HAP-1 (cell line): ENCODE data around the gene WWOX.

ENCODE experiments used
- DNase-seq, 2 experiments: peaks; one replicate each; pipeline ENCODE4 v3.0.0-alpha.2; 2016 to 2020; ENCODE audit warnings: low spot score in 2 of 2
- H3K27me3 ChIP-seq: fragments of 250-450 bp; sonication (Bioruptor Pico); 2 replicates; pipeline ENCODE4 v1.5.1; 2020; ENCODE audit warnings: low read depth, mild to moderate bottlenecking, moderate library complexity
- H3K36me3 ChIP-seq: fragments of 250-450 bp; sonication (Bioruptor Pico); replicated peaks from 2 replicates; pipeline ENCODE4 v1.5.1; 2020; ENCODE audit warnings: mild to moderate bottlenecking
- H3K4me1 ChIP-seq: fragments of 250-450 bp; sonication (Bioruptor Pico); 2 replicates; pipeline ENCODE4 v1.5.1; 2020; ENCODE audit warnings: mild to moderate bottlenecking
- H3K4me3 ChIP-seq: fragments of 250-450 bp; sonication (Bioruptor Pico); 2 replicates; pipeline ENCODE4 v1.5.1; 2020; ENCODE audit warnings: mild to moderate bottlenecking, moderate library complexity
- H3K9me3 ChIP-seq: fragments of 250-450 bp; sonication (Bioruptor Pico); 2 replicates; pipeline ENCODE4 v1.5.1; 2020; ENCODE audit warnings: mild to moderate bottlenecking, moderate library complexity
- in situ Hi-C: fragments of 300-500 bp; cut with MboI; formaldehyde crosslinking; loops from 3 replicates; pipeline ENCODE4 v1.14.3; 2020; ENCODE audit warnings: low sequenced_read_pairs, inconsistent platforms, mixed read lengths

WWOX gene

GRCh38 chr16:78743556-78743955 is 644.1 kb downstream of the WWOX start:
- DNase-seq = no peak
- Histone ChIP-seq H3K36me3 (no peaks in the 10 kb centered on the region), H3K4me1 (no peaks in the 10 kb centered on the region), H3K4me3 (no peak overlapping the region), H3K9me3 (no peaks in the 10 kb centered on the region), H3K27me3 (no peaks in the 10 kb centered on the region)
- in situ Hi-C loops = no loop called here

DNA sequence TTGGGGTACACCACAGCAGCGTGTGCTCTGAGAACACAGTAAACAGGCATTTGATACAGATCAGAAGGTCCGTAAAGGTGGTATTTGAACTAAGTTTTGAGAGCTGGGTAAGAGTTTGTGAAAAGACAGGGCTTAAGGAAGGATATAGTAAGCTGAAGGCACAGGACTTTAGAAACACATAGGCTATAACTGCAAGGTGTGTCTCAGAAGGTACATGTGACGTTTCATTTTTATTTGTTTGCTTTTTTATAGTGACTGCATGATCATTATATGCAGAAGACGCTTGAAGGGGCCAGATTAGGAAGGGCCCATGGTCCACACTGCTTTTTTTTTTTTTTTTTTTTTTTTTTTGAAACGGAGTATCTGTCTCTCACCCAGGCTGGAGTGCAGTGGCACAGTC is 644.6 kb downstream of the WWOX start:
- H3K36me3 ChIP-seq = no peaks in the 10 kb centered on the region
- no peak overlapping the region for H3K4me3 ChIP-seq
- H3K9me3 ChIP-seq = no peaks in the 10 kb centered on the region
- in situ Hi-C loops = no loop called here
- H3K27me3 ChIP-seq = no peaks in the 10 kb centered on the region
- DNase-seq = no peak
- no peaks in the 10 kb centered on the region for H3K4me1 ChIP-seq

GRCh38 chr16:78744796-78745107 is 645.3 kb downstream of the WWOX start:
- Histone ChIP-seq H3K27me3 (no peaks in the 10 kb centered on the region), H3K36me3 (no peaks in the 10 kb centered on the region), H3K4me1 (no peaks in the 10 kb centered on the region), H3K4me3 (no peak overlapping the region), H3K9me3 (no peaks in the 10 kb centered on the region)
- in situ Hi-C loops = no loop called here
- no peak for DNase-seq

- in situ Hi-C loops = no loop called here
Observed at GRCh38 chr16:78745108-78746019, 645.9 kb downstream of the WWOX start.

GRCh38 chr16:78746718-78747117 is 647.3 kb downstream of the WWOX start:
- no peak for DNase-seq
- H3K4me1 ChIP-seq = no peaks in the 10 kb centered on the region
- H3K27me3 ChIP-seq = no peaks in the 10 kb centered on the region
- H3K9me3 ChIP-seq = no peaks in the 10 kb centered on the region
- no peaks in the 10 kb centered on the region for H3K36me3 ChIP-seq
- in situ Hi-C loops = no loop called here
- H3K4me3 ChIP-seq = no peak overlapping the region

More at GRCh38 chr16:78745108-78746019, 645.9 kb downstream of the WWOX start:
- H3K36me3 ChIP-seq = no peaks in the 10 kb centered on the region
- no peak overlapping the region for H3K4me3 ChIP-seq
- H3K4me1 ChIP-seq = no peaks in the 10 kb centered on the region
- no peaks in the 10 kb centered on the region for H3K27me3 ChIP-seq
- H3K9me3 ChIP-seq = no peaks in the 10 kb centered on the region
- DNase-seq = no peak

- Histone ChIP-seq H3K27me3 (no peaks in the 10 kb centered on the region), H3K9me3 (no peaks in the 10 kb centered on the region), H3K4me3 (no peak overlapping the region), H3K4me1 (no peaks in the 10 kb centered on the region), H3K36me3 (no peaks in the 10 kb centered on the region)
- in situ Hi-C loops = no loop called here
- DNase-seq = no peak
Observed at GRCh38 chr16:78748220-78748929, 648.9 kb downstream of the WWOX start.

DNA sequence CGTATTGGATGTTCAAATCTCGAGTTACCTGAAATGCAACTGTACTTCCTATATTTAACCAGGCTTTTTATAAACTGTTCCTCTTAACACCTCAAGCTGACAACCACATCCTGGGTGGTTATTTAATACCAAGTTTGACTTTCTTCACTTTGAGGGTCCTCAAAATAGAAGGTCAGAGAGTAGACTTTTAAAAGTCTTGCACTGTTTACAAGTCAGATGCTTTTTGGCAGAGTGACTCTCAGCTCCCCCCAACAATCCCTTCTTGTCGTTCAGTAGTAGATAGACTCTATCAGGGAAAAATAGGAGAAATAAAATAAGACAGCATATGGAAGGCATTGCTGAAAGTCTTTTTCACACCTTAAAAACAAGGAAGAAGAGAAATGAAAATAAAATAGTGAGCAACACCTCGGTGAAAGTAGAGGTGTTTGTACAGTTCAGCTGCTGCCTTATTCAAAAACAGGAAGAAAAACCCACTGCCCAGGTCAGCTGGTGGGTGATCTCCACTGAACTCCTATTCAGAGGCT is 650.4 kb downstream of the WWOX start:
- Histone ChIP-seq H3K27me3 (no peaks in the 10 kb centered on the region), H3K9me3 (no peaks in the 10 kb centered on the region), H3K4me3 (no peak overlapping the region), H3K4me1 (no peaks in the 10 kb centered on the region), H3K36me3 (no peaks in the 10 kb centered on the region)
- in situ Hi-C loops = no loop called here
- no peak for DNase-seq

- H3K27me3 ChIP-seq = no peaks in the 10 kb centered on the region
- H3K36me3 ChIP-seq = no peaks in the 10 kb centered on the region
- H3K4me3 ChIP-seq = no peak overlapping the region
- H3K4me1 ChIP-seq = no peaks in the 10 kb centered on the region
- no peaks in the 10 kb centered on the region for H3K9me3 ChIP-seq
- no peak for DNase-seq
- in situ Hi-C loops = no loop called here
Observed at GRCh38 chr16:78750611-78751010, 651.2 kb downstream of the WWOX start.

DNA sequence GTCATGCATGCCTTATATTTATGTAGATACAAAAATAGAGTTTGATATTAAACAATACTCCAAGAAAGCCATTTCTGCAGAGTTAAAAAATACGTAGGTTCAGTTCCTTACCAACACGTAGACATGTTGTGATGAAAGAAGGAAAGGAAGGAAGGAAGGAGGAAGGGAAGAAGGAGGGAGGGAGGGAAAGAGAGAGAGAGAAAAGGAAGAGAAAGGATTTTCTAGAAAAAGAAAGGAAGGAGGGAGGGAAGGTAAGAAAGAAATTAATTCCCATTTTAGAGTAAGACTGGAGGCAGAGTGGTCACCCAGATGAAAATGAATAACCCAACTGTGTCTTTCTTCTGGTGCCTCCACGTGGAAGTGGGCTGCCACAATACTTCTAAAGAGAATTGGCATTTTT is 652.1 kb downstream of the WWOX start:
- H3K36me3 ChIP-seq = no peaks in the 10 kb centered on the region
- H3K27me3 ChIP-seq = no peaks in the 10 kb centered on the region
- in situ Hi-C loops = no loop called here
- DNase-seq = no peak
- no peaks in the 10 kb centered on the region for H3K4me1 ChIP-seq
- no peak overlapping the region for H3K4me3 ChIP-seq
- no peaks in the 10 kb centered on the region for H3K9me3 ChIP-seq

- Histone ChIP-seq H3K36me3 (no peaks in the 10 kb centered on the region), H3K4me3 (no peak overlapping the region), H3K9me3 (no peaks in the 10 kb centered on the region), H3K4me1 (no peaks in the 10 kb centered on the region), H3K27me3 (no peaks in the 10 kb centered on the region)
- no peak for DNase-seq
- in situ Hi-C loops = no loop called here
Observed at GRCh38 chr16:78754713-78755112, 655.3 kb downstream of the WWOX start.

DNA sequence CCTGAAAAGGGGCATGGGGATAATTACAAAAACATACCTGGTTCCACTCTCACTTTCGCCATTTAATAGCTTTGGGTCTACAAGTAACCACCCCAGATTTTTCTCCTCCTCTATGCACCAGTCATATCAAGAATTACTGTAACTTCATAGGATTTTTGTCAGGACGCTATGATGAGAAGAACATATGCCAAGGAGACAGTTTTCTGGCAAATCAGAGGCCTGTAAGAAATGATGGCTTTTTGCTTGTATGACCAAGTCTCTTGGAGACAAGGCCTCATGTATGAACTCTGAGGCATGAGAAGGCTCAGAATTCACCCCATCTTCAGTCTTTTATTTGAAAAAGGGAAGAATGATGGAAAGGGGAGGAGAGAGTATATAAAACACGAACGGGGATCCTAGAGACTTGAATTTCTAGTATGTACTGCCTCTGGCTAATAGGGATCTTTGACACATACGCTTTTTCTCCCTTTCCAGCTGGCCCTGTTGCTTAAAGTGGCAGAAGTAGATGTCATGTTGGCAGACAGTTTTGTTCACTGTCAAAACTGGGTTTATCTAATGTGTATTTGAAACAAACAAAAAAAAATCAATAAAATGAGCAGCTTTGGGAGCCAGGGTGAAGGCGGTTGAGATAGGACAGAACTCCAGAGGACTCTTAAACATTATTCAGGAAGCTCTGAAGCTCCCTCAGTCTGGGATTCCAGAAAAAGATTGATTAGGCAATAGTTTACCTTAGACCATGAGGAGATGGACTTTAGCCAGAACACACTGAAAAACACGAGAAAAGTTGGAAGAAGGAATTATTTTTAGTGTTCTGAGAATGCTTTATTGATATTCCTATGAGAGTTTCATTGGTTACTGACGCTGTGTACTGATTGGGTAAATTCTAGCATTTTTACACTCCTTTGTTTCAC is 656.6 kb downstream of the WWOX start:
- Histone ChIP-seq H3K4me3 (no peak overlapping the region), H3K36me3 (no peaks in the 10 kb centered on the region), H3K27me3 (no peaks in the 10 kb centered on the region), H3K9me3 (no peaks in the 10 kb centered on the region), H3K4me1 (no peaks in the 10 kb centered on the region)
- no peak for DNase-seq
- in situ Hi-C loops = no loop called here

DNA sequence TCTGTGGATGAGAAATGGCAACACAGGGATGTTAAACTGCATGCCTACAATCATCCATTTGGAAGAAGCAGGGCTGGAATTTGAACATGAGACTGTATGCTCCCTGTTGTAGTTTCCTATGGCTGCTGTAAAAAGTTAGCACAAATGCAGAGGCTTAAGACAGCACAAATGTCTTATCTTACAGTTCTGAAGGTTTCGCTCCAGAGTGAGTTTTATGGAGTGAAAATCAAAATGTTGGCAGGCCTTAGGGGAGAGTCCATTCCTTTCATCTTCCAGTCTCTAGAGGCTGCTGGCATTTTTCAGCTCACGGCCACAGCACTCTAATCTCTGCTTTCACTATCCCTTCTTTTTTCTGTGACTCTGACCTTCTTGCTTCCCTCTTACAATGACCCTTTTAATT is 660.1 kb downstream of the WWOX start:
- no peaks in the 10 kb centered on the region for H3K9me3 ChIP-seq
- in situ Hi-C loops = no loop called here
- H3K27me3 ChIP-seq = no peaks in the 10 kb centered on the region
- no peaks in the 10 kb centered on the region for H3K36me3 ChIP-seq
- H3K4me1 ChIP-seq = no peaks in the 10 kb centered on the region
- no peak for DNase-seq
- H3K4me3 ChIP-seq = no peak overlapping the region

DNA sequence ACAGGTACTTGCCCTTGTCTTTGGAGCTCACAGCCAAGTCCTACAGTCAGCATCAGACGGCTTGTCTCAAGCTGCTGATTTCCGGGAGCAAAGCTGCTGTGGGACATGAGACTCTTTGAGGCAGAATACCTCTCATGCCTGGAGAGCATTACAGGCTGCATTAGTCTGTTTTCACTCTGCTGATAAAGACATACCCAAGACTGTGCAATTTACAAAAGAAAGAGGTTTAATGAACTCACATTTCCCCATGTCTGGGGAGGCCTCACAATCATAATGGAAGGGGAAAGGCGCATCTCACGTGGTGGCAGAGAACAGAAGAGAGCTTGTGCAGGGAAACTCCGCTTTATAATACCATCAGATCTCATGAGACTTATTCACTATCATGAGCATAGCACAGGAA is 661.2 kb downstream of the WWOX start:
- in situ Hi-C loops = no loop called here
- Histone ChIP-seq H3K36me3 (no peaks in the 10 kb centered on the region), H3K27me3 (no peaks in the 10 kb centered on the region), H3K4me1 (no peaks in the 10 kb centered on the region), H3K4me3 (no peak overlapping the region), H3K9me3 (no peaks in the 10 kb centered on the region)
- no peak for DNase-seq
